Transverse colon (tissue), 4 donors: ENCODE measurements around the gene SF3B1.

ENCODE experiments used
- CTCF ChIP-seq, 5 experiments: fragments of 200-600 bp in 3 of 5; fragments of 450-650 bp in 2 of 5; sonication (generic) in 3 of 5; IDR thresholded peaks; 1 replicate in 2 of 5; 2 replicates in 3 of 5; pipeline ENCODE4 v1.5.1; 2016 to 2017; ENCODE audit warnings: antibody characterized with exemption in 5 of 5, inconsistent platforms in 3 of 5, mild to moderate bottlenecking in 2 of 5, moderate library complexity in 1 of 5
- EP300 ChIP-seq: sonication (generic); formaldehyde crosslinking; IDR thresholded peaks from one replicate; pipeline ENCODE4 v1.6.1; 2017; ENCODE audit warnings: antibody characterized with exemption, low read depth
- POLR2A ChIP-seq: fragments of 450-650 bp; IDR thresholded peaks from one replicate; pipeline ENCODE4 v1.6.1; 2016; ENCODE audit warnings: antibody characterized with exemption, mild to moderate bottlenecking, moderate library complexity
- POLR2AphosphoS5 ChIP-seq, 3 donors: sonication (generic); formaldehyde crosslinking; IDR thresholded peaks; one replicate each; pipeline ENCODE4 v1.6.1; 2016; ENCODE audit warnings: antibody characterized with exemption in 3 of 3

DNA sequence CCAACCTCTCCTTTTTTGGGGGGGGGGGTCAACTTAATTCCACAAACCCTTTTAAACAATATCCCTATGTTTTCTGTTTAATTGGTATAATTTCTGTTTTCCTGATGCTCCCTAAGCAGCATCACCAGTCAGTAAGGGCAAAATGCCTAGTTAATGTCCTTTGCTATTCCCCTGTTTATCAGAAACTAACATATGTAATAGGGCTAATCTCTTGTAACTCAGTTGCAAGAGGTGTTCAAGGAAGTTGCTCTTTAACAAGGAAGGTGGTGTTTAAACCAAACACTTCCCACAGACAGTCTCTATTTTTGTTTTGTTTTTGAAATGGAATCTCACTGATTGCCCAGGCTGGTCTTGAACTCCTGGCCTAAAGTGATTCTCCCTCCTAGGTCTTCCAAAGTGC lies 12.0 kb upstream of the SF3B1 start:
- no peak for TF ChIP-seq EP300
- TF ChIP-seq CTCF (IDR thresholded peaks at IDR 0.05), result no peak
- no peak for TF ChIP-seq POLR2A
- no peak for TF ChIP-seq POLR2AphosphoS5 (IDR thresholded peaks at IDR 0.05)
